ENCODE results near the gene TMPRSS13. TPM values are rescaled to one million over a fixed set of nuclear protein-coding genes. Genes with fewer than 3 reads are reported as not detected.

TMPRSS13 gene
- total RNA-seq, 1 experiment from 2014 or later, result 0.50 TPM

DNA sequence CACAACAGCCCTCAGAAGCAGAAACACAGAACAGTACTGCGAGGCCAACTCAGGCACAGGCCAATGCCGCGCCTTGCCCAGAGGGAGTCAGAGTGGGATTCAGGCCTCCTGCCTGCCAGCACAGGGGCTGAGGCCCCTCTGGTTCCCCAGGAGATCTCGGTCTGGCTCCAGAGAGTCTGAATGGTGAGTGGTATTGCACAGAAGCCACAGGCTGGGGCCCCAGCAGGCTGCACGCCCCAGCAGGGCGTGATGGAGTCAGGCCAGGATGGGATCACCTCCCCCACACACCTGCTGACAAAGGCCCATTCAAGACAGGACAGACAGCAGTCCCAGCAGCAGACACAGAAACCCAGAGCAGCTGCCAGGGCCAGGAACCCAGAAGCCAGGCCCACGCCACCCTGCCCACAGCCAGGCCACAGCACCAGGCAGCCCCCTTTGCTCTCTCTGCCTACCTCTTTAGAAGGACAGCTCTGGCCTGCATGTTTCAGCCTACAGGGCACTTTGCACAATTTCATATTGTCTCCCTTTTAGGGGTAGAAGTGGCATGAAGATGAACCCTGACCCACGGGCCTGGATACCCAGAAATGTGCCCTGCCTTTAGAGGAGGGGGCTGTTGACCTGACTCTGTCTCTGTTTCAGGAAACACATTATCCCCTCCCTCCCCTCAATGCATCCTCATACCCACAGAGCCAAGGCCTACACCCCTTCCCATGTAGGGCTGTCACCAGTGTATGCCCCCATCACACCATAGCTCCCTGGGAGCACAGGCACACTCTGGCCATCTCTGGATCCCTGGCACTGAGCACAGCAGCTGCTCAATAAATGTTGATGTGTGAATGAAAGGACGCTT is 58.9 kb downstream of the TMPRSS13 start:
- Histone ChIP-seq H3K23ac (ENCODE audit: insufficient read length, low read depth, low read length) (no peak overlapping the region), H2AFZ (ENCODE audit: low read length) (no peak overlapping the region), H3K9me3 (ENCODE audit: control insufficient read depth, low read depth, low read length) (no peaks in the 10 kb centered on the region), H3K27ac (ENCODE audit: insufficient read length, low read depth, low read length) (no peak overlapping the region), H3K4me2 (ENCODE audit: insufficient read depth, insufficient read length, low read length) (no peak overlapping the region), H3K56ac (ENCODE audit: insufficient read length, low read depth, low read length) (no peak overlapping the region), H3K18ac (ENCODE audit: insufficient read length, low read depth, low read length) (no peak overlapping the region), H3K14ac (ENCODE audit: insufficient read depth, low read length) (no peak overlapping the region; the same call in 1 of the 2 replicates), H2BK12ac (ENCODE audit: insufficient read length, low read depth, low read length) (no peak overlapping the region), H3K27me3 (ENCODE audit: insufficient read depth, low read length) (no peaks in the 10 kb centered on the region; the same call in 1 of the 2 replicates), H2AK5ac (ENCODE audit: insufficient read length, low read length) (no peak overlapping the region), H3K4me1 (ENCODE audit: insufficient read depth, low read length) (peaks cover 10% of the 10 kb centered on the region; the same call in 1 of the 2 replicates), H3K79me2 (ENCODE audit: insufficient read depth, low read length) (no peaks in the 10 kb centered on the region), H2BK15ac (ENCODE audit: low read depth, low read length) (no peak overlapping the region), H2BK5ac (ENCODE audit: insufficient read length, low read length) (no peak overlapping the region), H4K91ac (ENCODE audit: insufficient read length, low read depth, low read length) (no peak overlapping the region), H3K4ac (ENCODE audit: low read depth, low read length) (no peak overlapping the region), H3K9ac (ENCODE audit: extremely low read depth, insufficient read length, low read length) (no peak overlapping the region), H4K20me1 (ENCODE audit: control insufficient read depth, insufficient read depth, insufficient read length) (no peaks in the 10 kb centered on the region), H3K79me1 (ENCODE audit: insufficient read depth, low read depth, low read length, poor library complexity, severe bottlenecking) (no peaks in the 10 kb centered on the region), H3K23me2 (ENCODE audit: insufficient read length, low read depth, low read length, poor library complexity, severe bottlenecking) (peaks cover 6% of the 10 kb centered on the region), H2BK20ac (ENCODE audit: low read depth, low read length, poor library complexity, severe bottlenecking) (no peak overlapping the region), H4K5ac (ENCODE audit: insufficient read length, low read depth, low read length) (no peak overlapping the region), H4K8ac (replicated peaks; ENCODE audit: insufficient read length, low read depth, low read length) (no peak overlapping the region), H3T11ph (ENCODE audit: low read length) (no peak overlapping the region), H2BK120ac (ENCODE audit: low read depth, low read length, poor library complexity, severe bottlenecking) (no peak overlapping the region)
- Mint-ChIP-seq H3K9me3 (no peaks in the 10 kb centered on the region), H3K27ac (peak overlapping the region in 2 of 3 experiments; percentile 45 to 64; a peak in 3 of 7 replicates), H3K27me3 (ENCODE audit: low read depth) (peaks cover 39% of the 10 kb centered on the region), H3K36me3 (ENCODE audit: insufficient read depth in 1 of 3, low read depth in 3 of 3) (0 out of 7 replicates have a peak, but pooled peaks cover 0 to 3% (median 0%) of the 10 kb centered on the region in 3 experiments), H3K4me1 (peaks cover 39 to 66% of the 10 kb centered on the region in 2 experiments), H3K4me3 (no peak overlapping the region; a peak in 2 of 5 replicates)
- no peak for TF ChIP-seq CTCF (conservative IDR thresholded peaks at IDR 0.05)
- no peak for DNase-seq
- no CpG with 5 or more reads among the region's 9 CpGs for WGBS (ENCODE audit: extremely low coverage, insufficient read length, low lambda C conversion rate)
